A673 (cell line): ENCODE measurements around the gene HMCN2. TPM values are rescaled to one million over a fixed set of nuclear protein-coding genes. Genes with fewer than 3 reads are reported as not detected.

ENCODE experiments used
- BruUV-seq: library from RNA; stranded (reverse); fragments of 400-500 nt; replicated peaks from 2 replicates; lab custom pipeline; 2021; lab: Mats Ljungman, UMichigan
- CTCF ChIA-PET: fragments of 300-600 bp; sonication (Branson Sonifier 250); formaldehyde crosslinking; loops from one replicate; lab custom pipeline; 2022; ENCODE audit warnings: antibody characterized with exemption; lab: Charles Lee
- POLR2A ChIA-PET: fragments of 300-600 bp; sonication (Branson Sonifier 250); formaldehyde crosslinking; loops from one replicate; lab custom pipeline; 2022; ENCODE audit warnings: antibody characterized with exemption; ENCODE audit not compliant: low non-redundant PET; lab: Charles Lee
- DNase-seq: peaks from one replicate; pipeline ENCODE4 v3.0.0-alpha.2; 2015; ENCODE audit warnings: low spot score
- H3K27ac ChIP-seq: fragments of 200-600 bp; sonication (generic); 2 replicates; pipeline ENCODE4 v1.5.1; 2016; ENCODE audit warnings: mixed run types, low read depth, mild to moderate bottlenecking, mixed read lengths, antibody characterized with exemption, low read length; ENCODE audit not compliant: poor library complexity, severe bottlenecking
- H3K27me3 ChIP-seq: fragments of 200-600 bp; sonication (generic); replicated peaks from 2 replicates; pipeline ENCODE4 v1.6.1; 2017; ENCODE audit warnings: mixed run types, low read depth, mild to moderate bottlenecking, mixed read lengths, antibody characterized with exemption, low read length; ENCODE audit not compliant: insufficient read depth, poor library complexity
- H3K36me3 ChIP-seq: fragments of 200-600 bp; sonication (generic); 2 replicates; pipeline ENCODE4 v1.6.1; 2016; ENCODE audit warnings: mixed run types, mild to moderate bottlenecking, mixed read lengths, antibody characterized with exemption, low read length; ENCODE audit not compliant: insufficient read depth, poor library complexity, severe bottlenecking
- H3K4me1 ChIP-seq: fragments of 200-600 bp; sonication (generic); 2 replicates; pipeline ENCODE4 v1.6.1; 2017; ENCODE audit warnings: mixed run types, mild to moderate bottlenecking, mixed read lengths, antibody characterized with exemption, low read length; ENCODE audit not compliant: insufficient read depth, poor library complexity, severe bottlenecking
- H3K4me3 ChIP-seq: fragments of 200-600 bp; sonication (generic); 2 replicates; pipeline ENCODE4 v1.5.1; 2016; ENCODE audit warnings: low read depth, mixed run types, mild to moderate bottlenecking, mixed read lengths, low read length; ENCODE audit not compliant: poor library complexity, severe bottlenecking
- H3K9me3 ChIP-seq: fragments of 200-600 bp; sonication (generic); 2 replicates; pipeline ENCODE4 v1.6.1; 2016; ENCODE audit warnings: mixed run types, low read depth, mild to moderate bottlenecking, mixed read lengths, antibody characterized with exemption, low read length; ENCODE audit not compliant: poor library complexity, severe bottlenecking
- CTCF ChIP-seq: fragments of 300-800, 200-600 bp; sonication (generic); conservative IDR thresholded peaks from 2 replicates; pipeline ENCODE4 v1.5.1; 2017; ENCODE audit warnings: low read depth, mild to moderate bottlenecking, antibody characterized with exemption, low read length, moderate library complexity, mixed read lengths
- EZH2 ChIP-seq: fragments of 200-600 bp; sonication (generic); IDR thresholded peaks from 2 replicates; pipeline ENCODE4 v1.6.1; 2017; ENCODE audit warnings: borderline replicate concordance, low read depth, mild to moderate bottlenecking, mixed read lengths, antibody characterized with exemption, low read length; ENCODE audit not compliant: poor library complexity, severe bottlenecking
- intact Hi-C: fragments of 100-400 bp; cut with micrococcal nuclease; formaldehyde crosslinking; loops from one replicate; pipeline ENCODE4 v1.10.0; 2022; ENCODE audit not compliant: unreplicated experiment
- total RNA-seq: library from RNA; stranded (reverse); gene quantifications from 2 replicates; pipeline ENCODE4 v1.2.3, GENCODE V29; 2021

Gene HMCN2
- total RNA-seq, 1 experiment from 2014 or later = 0.28 TPM

- BruUV-seq = no TSS peak
- H3K4me3 ChIP-seq = no peak overlapping the region
- no peaks in the 10 kb centered on the region for H3K9me3 ChIP-seq
- DNase-seq = no peak
- ChIA-PET CTCF (no interaction called here), POLR2A (no interaction called here)
- TF ChIP-seq CTCF = no peak
- TF ChIP-seq EZH2 = no peak
- intact Hi-C loops = no loop called here
- no peaks in the 10 kb centered on the region for H3K4me1 ChIP-seq
- H3K27ac ChIP-seq = no peak overlapping the region
- no peaks in the 10 kb centered on the region for H3K36me3 ChIP-seq
- no peaks in the 10 kb centered on the region for H3K27me3 ChIP-seq
These were observed 46.0 kb downstream of the HMCN2 start for GRCh38 chr9:130311408-130312140.

- intact Hi-C loops = no loop called here
- H3K4me3 ChIP-seq = no peak overlapping the region
- no peaks in the 10 kb centered on the region for H3K36me3 ChIP-seq
- TF ChIP-seq EZH2 = no peak
- no peak for TF ChIP-seq CTCF
- no peak for DNase-seq
- CTCF ChIA-PET = no interaction called here
- H3K27ac ChIP-seq = no peak overlapping the region
- no TSS peak for BruUV-seq
- POLR2A ChIA-PET = no interaction called here
- no peaks in the 10 kb centered on the region for H3K9me3 ChIP-seq
- H3K4me1 ChIP-seq = no peaks in the 10 kb centered on the region
- no peaks in the 10 kb centered on the region for H3K27me3 ChIP-seq
These were observed 47.7 kb downstream of the HMCN2 start for GRCh38 chr9:130313103-130313858.

GRCh38 chr9:130315446-130316226 is 50.1 kb downstream of the HMCN2 start:
- H3K4me3 ChIP-seq = no peak overlapping the region
- intact Hi-C loops = no loop called here
- no peak for TF ChIP-seq EZH2
- no peak for TF ChIP-seq CTCF
- POLR2A ChIA-PET = interaction anchor here (0.6 kb wide), 1 partner anchor 355 kb away, joined by 6 read pairs; no protein-coding TSS in a partner anchor
- peaks cover 7% of the 10 kb centered on the region for H3K27me3 ChIP-seq
- no peaks in the 10 kb centered on the region for H3K36me3 ChIP-seq
- H3K4me1 ChIP-seq = no peaks in the 10 kb centered on the region
- no TSS peak for BruUV-seq
- H3K9me3 ChIP-seq = no peaks in the 10 kb centered on the region
- no peak overlapping the region for H3K27ac ChIP-seq
- no peak for DNase-seq
- CTCF ChIA-PET = interaction anchor here (0.6 kb wide), 1 partner anchor 1370 kb away, joined by 3 read pairs; no protein-coding TSS in a partner anchor
